ENCODE results near the gene SPART. TPM values are rescaled to one million over a fixed set of nuclear protein-coding genes. Genes with fewer than 3 reads are reported as not detected.

SPART gene
- total and polyA plus RNA-seq, 2 of the 8 experiments (the other 6 are each of a cell fraction or from before 2014, with no cell fraction given): 27.2 to 74.1 TPM

DNA sequence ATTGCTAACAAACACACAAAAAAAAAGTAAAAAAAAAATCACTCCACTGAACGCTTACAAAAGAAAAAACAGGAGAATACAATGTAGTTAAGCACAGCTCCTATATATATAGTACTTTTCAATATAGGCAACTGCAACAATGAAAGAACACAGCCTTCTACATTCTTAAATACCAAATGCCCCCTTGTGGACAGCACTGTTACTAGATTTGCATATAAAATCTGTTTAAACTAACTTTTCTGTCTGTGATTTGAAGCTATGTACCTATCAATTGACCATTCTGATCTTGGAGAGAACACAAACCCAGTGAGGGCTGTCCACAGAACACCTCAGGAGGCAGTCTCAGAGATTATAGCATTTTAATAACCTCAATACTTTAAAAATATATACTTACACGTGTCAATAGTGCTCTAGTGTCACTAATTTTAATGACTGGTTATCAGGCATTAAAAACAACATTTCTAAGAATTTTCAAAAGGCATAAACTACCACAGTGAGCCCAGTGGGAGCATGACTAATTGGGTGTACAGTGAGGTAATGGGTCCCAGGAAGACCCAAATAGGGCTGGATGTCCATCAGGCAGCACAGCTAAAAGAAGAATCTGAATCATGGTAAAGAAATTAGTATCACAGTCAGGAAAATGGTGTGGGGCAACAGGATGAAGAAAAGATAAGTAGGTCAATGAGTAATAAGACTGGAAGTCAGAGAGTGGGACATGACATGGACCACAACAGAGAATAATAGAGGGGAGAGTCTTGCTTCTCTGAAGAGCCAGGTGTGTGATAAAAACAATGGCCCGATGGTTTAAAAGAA, 70.8 kb downstream of the SPART start:
- H2BK120ac ChIP-seq (replicated peaks; ENCODE audit: low read depth, low read length): no peak overlapping the region
- FAIRE-seq: no peak
- TF ChIP-seq RBBP5 (IDR thresholded peaks at IDR 0.05; ENCODE audit: borderline replicate concordance, low read depth, low read length) (no peak), CHD2 (IDR thresholded peaks at IDR 0.05; ENCODE audit: low read length) (no peak), ZNF274 (IDR thresholded peaks at IDR 0.05; ENCODE audit: borderline replicate concordance, extremely low read depth, low read length) (no peak), SP2 (IDR thresholded peaks at IDR 0.05; ENCODE audit: low read length) (no peak)

More for the DNA sequence above, 70.8 kb downstream of the SPART start:
- H3K27me3 ChIP-seq (replicated peaks in 1 of 4; ENCODE audit: control insufficient read depth in 3 of 4, extremely low read depth in 1 of 4, insufficient read depth in 3 of 4, low read length in 3 of 4): no peaks in the 10 kb centered on the region
- no peak overlapping the region for H3K23ac ChIP-seq (ENCODE audit: insufficient read length)
- H4K91ac ChIP-seq (replicated peaks; ENCODE audit: insufficient read length, low read length): no peak overlapping the region
- no peak overlapping the region for H3K4me3 ChIP-seq (ENCODE audit: extremely low read depth in 1 of 4, insufficient read depth in 2 of 4, low read depth in 3 of 4, low read length in 4 of 4)
- H3K4ac ChIP-seq (replicated peaks; ENCODE audit: insufficient read length, low read depth, low read length): no peak overlapping the region
- 80% methylated on average over 3 of the region's 3 CpGs; no CpG with 5 or more reads in 1 of the 2 experiments for WGBS, 2 experiments (ENCODE audit: extremely low coverage in 1 of 2, insufficient coverage in 1 of 2, insufficient read length in 1 of 2, insufficient replicate concordance in 2 of 2, low coverage in 1 of 2, low lambda C conversion rate in 2 of 2, missing lambda C conversion rate in 1 of 2)
- H3K9me3 ChIP-seq (ENCODE audit: insufficient read depth in 2 of 2, low read depth in 1 of 2, low read length in 1 of 2): no peaks in the 10 kb centered on the region; a peak in 1 of 4 replicates
- no peaks in the 10 kb centered on the region for H3K23me2 ChIP-seq (ENCODE audit: low read depth, low read length)
- H3K79me1 ChIP-seq (ENCODE audit: low read depth, low read length): no peaks in the 10 kb centered on the region
- H2BK20ac ChIP-seq (ENCODE audit: low read length): no peak overlapping the region
- no peak overlapping the region for H2AK5ac ChIP-seq (ENCODE audit: low read depth, low read length)
- H3K36me3 ChIP-seq (ENCODE audit: control insufficient read depth in 2 of 4, insufficient read depth in 4 of 4, low read length in 3 of 4): peaks cover 0 to 34% (median 0%) of the 10 kb centered on the region in 4 experiments; a peak in 1 of 8 replicates
- no peak overlapping the region for H3K9ac ChIP-seq (replicated peaks in 1 of 4; ENCODE audit: extremely low read depth in 1 of 4, low read depth in 3 of 4, low read length in 3 of 4)
- no peak overlapping the region for H2BK12ac ChIP-seq (ENCODE audit: low read depth, low read length)
- H4K20me1 ChIP-seq (replicated peaks in 1 of 2; ENCODE audit: control insufficient read depth in 1 of 2, insufficient read depth in 2 of 2, low read length in 2 of 2): no peaks in the 10 kb centered on the region
- no peak overlapping the region for H2BK15ac ChIP-seq (ENCODE audit: low read length)
- no peak for DNase-seq (ENCODE audit: low read depth in 1 of 2, low spot score in 2 of 2)
- no peak overlapping the region for H3K18ac ChIP-seq (ENCODE audit: extremely low read depth, low read length)
- ChIA-PET CTCF (ENCODE audit: partially characterized antibody) (interaction anchor here (0.6 to 5.4 kb wide), 33 partner anchors 8 to 1944 kb away, joined by 3 to 81 read pairs (median 5); no protein-coding TSS in a partner anchor), POLR2A (ENCODE audit: partially characterized antibody) (interaction anchor here (1.2 to 1.5 kb wide), 4 partner anchors 9 to 298 kb away, joined by 3 to 7 read pairs (median 4); no protein-coding TSS in a partner anchor)
- H4K5ac ChIP-seq (ENCODE audit: insufficient read length, low read depth, low read length): no peak overlapping the region
- no peak overlapping the region for H2BK5ac ChIP-seq (ENCODE audit: low read depth, low read length)
- H3K79me2 ChIP-seq (ENCODE audit: control insufficient read depth in 1 of 2, insufficient read depth in 2 of 2, low read length in 2 of 2): no peaks in the 10 kb centered on the region
- no peaks in the 10 kb centered on the region for H3K4me1 ChIP-seq (replicated peaks in 1 of 4; ENCODE audit: control insufficient read depth in 3 of 4, insufficient read depth in 4 of 4, low read length in 3 of 4)
- no peak overlapping the region for H2AFZ ChIP-seq (ENCODE audit: low read length)
- H4K8ac ChIP-seq (ENCODE audit: extremely low read depth, insufficient read depth, low read length): no peak overlapping the region
- H3K56ac ChIP-seq (replicated peaks; ENCODE audit: insufficient read length, low read depth, low read length): no peak overlapping the region
- no peak overlapping the region for H3K4me2 ChIP-seq (ENCODE audit: insufficient read depth in 1 of 2, low read depth in 2 of 2, low read length in 2 of 2)
- H3K14ac ChIP-seq (ENCODE audit: insufficient read length): no peak overlapping the region
- no peak overlapping the region for H3K27ac ChIP-seq (ENCODE audit: low read depth, low read length)

Measured in H1 (cell line).